Measurements from ENCODE around the gene AUTS2.

Gene AUTS2

DNA sequence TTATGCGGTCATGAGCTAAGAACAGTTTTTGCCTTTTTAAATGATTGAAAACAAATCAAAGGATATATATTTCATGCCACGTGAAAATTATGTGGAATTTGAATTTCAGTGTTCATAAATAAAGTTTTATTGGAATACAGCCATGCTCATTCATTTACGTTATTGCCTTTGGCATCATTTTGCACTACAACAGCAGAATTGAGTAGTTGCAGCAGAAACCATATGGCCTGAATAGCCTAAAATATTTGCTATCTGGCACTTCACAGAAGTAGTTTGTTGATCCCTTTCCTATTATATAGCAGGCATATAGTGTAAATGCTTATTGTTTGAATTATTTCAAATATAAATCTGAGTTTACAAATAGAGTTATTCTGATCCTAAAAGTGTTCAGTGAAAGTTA, 59.7 kb downstream of the AUTS2 start:
- DNase-seq, result no peak

DNA sequence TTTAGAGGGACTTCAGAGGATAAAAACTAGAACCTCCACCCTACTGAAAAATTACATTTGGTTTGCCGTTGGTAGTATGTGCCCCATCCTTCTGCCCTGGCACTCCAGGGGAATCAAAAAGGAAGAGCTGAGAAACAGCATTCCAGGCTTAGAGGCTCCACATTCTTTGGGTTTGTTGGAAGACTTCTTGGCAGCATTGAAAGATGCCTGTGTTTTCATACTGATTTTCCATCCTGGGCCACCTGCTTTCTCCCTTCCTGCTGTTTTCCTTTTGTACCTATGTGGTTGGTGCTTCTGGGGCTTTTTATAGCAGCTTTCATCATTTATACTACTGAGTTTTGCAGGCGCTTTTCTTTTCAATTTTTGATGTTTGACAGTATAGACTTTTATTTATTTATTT, 61.7 kb downstream of the AUTS2 start:
- DNase-seq, result no peak

DNA sequence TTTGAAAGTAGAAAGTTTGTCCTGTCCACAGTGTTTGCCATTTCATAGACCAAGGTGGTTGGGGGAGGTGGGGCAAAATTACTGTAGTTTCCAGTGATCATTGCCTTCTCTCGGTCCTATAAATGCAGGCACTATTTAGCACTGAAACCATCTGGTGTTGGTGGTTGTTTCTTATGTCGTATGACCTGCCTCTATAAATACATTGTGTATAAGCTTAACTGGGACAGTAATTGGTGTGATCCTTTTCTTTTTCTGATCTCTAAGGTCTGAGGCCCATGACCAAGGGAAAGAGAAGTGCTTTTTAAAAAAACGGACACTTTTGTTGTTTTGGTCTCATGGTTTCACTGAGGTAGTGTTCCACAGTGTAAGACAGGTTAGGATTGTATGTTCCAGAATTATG, 63.1 kb downstream of the AUTS2 start:
- DNase-seq, result no peak

- peak in 1 of 2 experiments; percentile 37 for DNase-seq
These were observed 65.9 kb downstream of the AUTS2 start for GRCh38 chr7:69663911-69664832.

DNA sequence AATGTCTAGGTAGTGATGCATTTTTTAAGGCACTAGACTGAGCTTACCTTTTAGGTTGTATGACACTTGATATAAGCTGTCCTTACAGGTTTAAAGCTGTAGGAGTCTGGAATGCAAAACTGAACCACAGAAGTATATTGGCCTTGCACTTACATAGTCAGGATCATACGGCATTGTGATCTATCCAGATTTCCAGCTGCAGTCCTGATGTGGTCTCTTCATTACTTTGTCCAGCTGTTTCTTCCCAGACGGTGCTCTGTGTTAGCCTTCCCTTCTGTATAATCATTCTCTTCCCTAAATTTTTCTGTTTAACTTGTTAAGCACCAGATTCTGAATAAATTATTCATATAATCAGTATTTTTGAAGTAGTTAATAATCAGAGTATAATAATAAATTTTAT, 67.1 kb downstream of the AUTS2 start:
- DNase-seq, result no peak

DNA sequence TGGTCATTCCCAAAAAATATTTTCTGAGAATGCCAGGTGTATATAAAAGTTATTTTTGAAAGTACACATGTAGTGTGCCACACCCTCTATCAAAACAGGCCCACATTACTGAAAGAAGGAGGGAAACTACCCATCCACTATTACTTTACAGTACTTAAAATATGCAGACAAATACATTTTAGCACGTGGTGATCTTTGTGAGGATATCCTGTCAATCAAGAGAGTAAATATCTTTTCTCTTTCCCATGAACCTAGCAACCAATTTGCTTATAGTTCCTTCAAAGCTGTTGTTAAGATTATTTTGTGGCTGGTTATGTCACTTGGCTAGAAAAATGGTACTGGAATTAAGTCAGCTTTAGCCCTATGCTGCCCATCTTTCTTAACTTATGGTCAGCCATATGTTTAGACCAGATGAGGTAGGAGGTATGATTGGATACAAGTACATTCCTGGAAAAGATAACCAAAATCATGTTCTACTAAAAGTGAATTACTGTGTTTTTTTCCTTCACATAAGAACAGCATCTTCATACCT, 70.1 kb downstream of the AUTS2 start:
- no peak for DNase-seq

DNA sequence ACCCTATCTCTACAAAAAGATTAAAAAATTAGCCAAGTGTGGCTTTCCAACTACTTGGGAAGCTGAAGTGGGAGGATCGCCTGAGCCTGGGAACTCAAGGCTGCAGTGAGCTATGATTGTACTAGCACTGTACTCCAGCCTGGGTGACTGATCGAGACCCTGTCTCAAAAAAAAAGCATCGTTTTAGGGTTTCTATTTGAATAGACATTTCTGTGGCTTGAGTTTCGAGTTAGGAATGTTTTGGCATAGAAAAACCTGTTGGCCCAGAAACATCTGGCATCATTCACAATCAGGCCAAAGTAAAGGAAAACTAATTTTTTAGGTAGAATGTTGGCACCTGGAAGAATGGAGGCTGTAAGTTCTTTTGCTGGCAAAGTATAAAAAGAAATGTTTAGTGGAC, 72.4 kb downstream of the AUTS2 start:
- no peak for DNase-seq

DNA sequence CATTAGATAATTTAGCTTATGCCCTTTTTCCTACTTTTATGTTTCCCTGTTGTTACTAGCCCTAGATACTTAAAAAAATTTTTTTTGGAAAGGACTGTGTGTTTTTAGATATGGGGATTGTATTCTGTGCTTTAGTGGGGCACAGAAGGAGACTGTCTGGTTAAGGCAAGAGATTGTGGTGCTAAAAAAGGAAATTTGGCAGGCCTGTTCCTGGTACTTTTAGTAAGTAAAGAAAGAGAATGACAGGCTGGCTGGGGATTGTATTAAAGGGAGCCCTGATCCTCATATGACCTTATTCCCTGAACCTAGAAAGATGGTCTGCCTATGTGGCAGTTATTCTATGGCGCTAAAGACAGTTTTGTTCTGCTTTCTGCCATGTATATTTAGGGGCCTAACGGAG, 74.8 kb downstream of the AUTS2 start:
- no peak for DNase-seq

DNA sequence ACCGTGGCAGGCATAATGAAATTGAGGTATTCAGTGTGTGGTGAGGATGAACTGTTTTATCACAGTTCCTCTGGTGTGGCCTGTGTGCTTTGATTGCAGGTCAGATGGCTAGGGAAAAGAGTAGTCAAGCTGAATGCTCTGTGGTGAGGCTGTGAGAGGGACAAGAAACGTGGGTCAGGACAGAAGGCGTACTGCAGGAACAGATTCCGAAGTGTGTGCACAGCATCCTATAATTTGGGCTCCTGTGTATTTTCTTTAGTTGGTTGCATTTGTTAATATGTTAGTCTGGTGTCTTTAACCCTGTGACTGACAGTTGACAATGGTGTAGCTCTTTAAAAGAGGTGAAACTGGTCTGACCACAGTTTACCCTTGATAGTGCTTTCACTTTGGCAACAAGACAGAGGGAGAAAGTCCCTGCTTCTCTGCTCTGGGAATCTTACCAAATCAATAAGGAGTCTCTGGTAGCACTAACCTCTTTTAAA, 76.5 kb downstream of the AUTS2 start:
- DNase-seq, result no peak

DNA sequence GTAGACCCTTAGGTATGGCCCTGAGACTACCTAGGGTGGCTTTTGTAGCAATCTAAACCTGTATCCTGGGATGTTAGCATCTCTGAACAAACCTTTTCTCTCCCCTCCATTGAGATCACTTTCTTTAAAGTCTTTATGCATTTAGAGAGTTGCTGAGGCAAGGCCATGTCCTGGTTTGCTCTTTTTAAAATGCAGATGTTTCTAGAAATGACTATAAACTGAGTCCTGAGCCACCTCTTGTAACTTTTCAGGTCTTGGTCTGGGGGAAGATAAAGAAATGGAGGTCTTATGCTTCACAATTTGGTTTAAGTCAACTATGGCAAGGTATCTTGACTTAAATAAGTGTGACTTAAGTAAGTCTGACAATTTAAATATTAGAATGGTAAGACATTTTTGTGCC, 78.0 kb downstream of the AUTS2 start:
- DNase-seq, result no peak

DNA sequence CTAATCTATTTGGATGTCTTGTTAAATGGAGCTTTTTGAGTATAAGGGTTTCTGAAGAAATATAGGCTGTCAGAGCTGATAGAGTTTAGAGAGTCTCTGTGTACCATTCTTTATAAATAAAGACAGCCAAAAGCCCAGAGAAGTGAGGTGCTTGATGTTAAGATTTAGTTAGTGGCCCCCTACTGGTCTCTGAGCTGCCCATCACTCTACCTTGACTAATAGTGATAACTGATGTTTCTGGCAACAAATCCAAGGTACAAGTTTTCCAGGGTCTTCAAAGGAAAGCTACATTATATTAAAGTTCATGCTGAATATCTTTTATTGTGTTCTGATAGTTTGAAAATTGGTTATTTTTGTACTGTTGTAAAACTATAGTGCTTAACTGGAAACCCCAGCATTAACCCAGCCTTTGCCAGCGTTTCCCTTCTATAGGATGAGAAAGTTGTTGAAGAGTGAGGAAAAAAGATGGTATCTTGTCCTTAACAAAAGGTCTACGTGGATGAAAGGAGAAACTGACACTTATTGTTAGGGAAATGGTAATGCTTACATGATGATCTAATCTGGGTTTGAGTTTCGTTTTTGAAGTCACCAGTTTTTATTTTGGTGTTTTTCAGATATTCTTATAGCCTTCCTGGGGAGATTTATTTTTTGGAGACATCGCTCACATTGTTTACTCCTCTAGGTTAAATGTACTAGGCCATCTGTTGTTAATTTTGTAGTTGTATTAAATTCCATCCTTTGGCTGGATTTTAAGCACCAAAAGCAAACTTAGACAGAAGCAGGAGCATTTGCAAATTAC, 79.0 kb downstream of the AUTS2 start:
- DNase-seq, result no peak

DNA sequence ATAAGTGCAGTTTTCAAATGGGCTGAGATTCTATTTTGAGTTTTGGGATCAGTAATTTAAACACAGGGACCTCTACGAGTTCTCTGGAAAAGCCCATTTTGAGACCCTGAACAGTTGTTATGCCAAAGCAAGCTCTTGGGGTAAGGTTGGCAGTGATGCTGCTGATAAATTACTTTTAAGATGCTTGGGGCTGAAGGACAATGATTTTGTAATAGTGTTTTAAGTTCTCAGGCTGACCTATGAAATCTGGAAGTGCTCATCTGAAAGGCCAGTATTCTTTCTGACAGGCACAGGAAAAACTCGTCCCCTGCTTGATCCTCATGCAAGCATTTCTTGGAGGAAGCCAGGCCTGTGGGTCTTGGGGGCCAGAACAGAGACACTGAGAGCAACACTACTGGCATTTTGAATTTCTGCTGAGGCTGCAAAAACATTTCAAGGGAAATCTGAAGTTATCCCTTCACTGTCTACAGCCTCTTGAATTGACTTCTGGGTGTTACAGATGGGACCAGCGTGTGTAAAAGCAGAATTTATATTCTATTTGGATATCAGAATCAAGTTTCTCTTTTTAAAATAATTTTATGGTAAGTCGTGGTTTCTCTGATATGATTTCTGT, 79.7 kb downstream of the AUTS2 start:
- DNase-seq, result no peak

GRCh38 chr7:69678494-69679187, 80.4 kb downstream of the AUTS2 start:
- DNase-seq, result no peak

DNA sequence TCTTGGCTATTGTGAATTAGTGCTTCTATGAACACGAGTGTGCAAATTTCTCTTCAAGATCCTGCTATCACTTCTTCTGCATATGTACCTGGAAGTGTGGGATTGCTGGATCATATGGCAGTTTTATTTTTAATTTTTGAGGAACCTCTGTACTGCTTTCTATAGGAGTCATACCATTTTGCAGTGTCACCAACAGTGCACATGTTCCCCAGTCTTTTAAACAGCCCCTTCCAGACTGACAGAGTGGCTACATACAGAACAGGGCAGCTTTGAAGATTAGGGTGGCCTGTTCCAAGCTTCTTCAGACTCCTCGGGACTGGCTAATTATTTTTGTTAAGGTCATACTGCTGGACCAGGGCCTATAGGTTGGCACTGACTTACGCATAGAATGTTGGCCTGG, 82.9 kb downstream of the AUTS2 start:
- no peak for DNase-seq

DNA sequence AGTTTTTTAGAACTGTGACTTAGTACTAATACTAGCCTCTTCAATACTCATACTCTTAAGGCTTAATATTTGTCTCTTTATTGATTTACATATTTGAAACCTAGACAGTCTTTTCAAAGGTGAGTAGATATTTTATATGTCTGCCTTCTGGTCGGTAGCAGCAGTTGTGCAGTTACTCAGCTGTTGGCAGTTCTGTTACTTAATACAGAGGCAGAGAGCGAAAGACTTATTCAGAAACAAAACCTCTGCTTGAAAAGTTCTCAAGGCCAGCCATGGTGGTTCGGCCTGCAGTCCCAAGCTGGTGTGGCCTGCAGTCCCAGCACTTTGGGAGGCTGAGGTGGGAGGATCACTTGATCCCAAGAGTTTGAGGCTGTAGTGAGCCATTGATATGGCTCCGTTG, 84.2 kb downstream of the AUTS2 start:
- no peak for DNase-seq

DNA sequence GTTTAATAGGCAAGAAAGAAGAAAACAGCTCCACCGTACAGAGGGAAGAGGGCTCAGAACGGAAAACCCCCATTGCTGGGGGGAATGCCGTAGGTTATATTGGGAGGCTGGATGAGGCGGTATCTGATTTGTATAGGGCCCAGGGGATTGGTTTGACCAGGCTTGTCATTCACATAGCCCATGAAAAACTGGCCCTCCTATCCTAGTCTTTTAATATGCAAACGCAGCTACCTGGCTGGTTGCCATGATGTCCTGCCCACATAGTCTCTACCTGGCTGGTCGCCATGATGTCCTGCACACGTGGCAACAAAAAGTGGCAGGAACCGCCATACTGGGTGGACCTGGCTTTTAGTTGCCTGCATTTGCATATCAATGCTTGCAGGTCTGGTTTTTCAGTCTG, 84.7 kb downstream of the AUTS2 start:
- DNase-seq, result no peak

- DNase-seq, result no peak
These were observed 86.4 kb downstream of the AUTS2 start for GRCh38 chr7:69684369-69685292.

- DNase-seq, result no peak
These were observed 87.0 kb downstream of the AUTS2 start for GRCh38 chr7:69685293-69685631.

- DNase-seq, result no peak
These were observed 88.1 kb downstream of the AUTS2 start for GRCh38 chr7:69686366-69686765.

GRCh38 chr7:69687739-69688433, 89.6 kb downstream of the AUTS2 start:
- no peak for DNase-seq

- no peak for DNase-seq
These were observed 92.1 kb downstream of the AUTS2 start for GRCh38 chr7:69690329-69690728.

Measured in NCI-H187 (cell line).